HepG2 (cell line): ENCODE data around the gene GNB1. TPM values are rescaled to one million over a fixed set of nuclear protein-coding genes. Genes with fewer than 3 reads are reported as not detected.

Source experiments
- AFF4 ChIP-seq: sonication (generic); formaldehyde crosslinking; IDR thresholded peaks from 2 replicates; pipeline ENCODE4 v1.4.0; 2020; ENCODE audit warnings: missing genetic modification reagents
- ATF2 ChIP-seq: sonication (generic); formaldehyde crosslinking; IDR thresholded peaks from 2 replicates; pipeline ENCODE4 v1.4.0; 2020; ENCODE audit warnings: missing genetic modification reagents
- CBX1 ChIP-seq: IDR thresholded peaks from one replicate; pipeline ENCODE4 v1.6.1; 2016; ENCODE audit warnings: antibody characterized with exemption, low read depth
- CERS6 ChIP-seq: sonication (generic); formaldehyde crosslinking; IDR thresholded peaks from 2 replicates; pipeline ENCODE4 v1.5.0; 2020; ENCODE audit warnings: missing genetic modification reagents
- EP300 ChIP-seq, 3 experiments: sonication (generic) in 1 of 3; formaldehyde crosslinking in 1 of 3; IDR thresholded peaks; 2 replicates each; pipeline versions ENCODE4 v1.5.1 to v1.6.1; 2011 to 2020; ENCODE audit warnings: low read depth in 2 of 3, low read length in 2 of 3, borderline replicate concordance in 1 of 3, improper control_type of control experiment in 1 of 3, mild to moderate bottlenecking in 1 of 3, missing genetic modification reagents in 1 of 3, moderate library complexity in 1 of 3
- HCFC1 ChIP-seq: fragments of 150-350 bp; IDR thresholded peaks from 2 replicates; pipeline ENCODE4 v1.6.1; 2014; ENCODE audit warnings: low read depth, low read length
- HNF4G ChIP-seq, 2 experiments: sonication (generic) in 1 of 2; formaldehyde crosslinking in 1 of 2; IDR thresholded peaks; 2 replicates each; pipeline versions ENCODE4 v1.4.0 to v1.6.1; 2011 to 2020; ENCODE audit warnings: borderline replicate concordance in 2 of 2, low read depth in 2 of 2, mild to moderate bottlenecking in 2 of 2, low read length in 1 of 2, missing genetic modification reagents in 1 of 2, moderate library complexity in 1 of 2
- HOXA3 ChIP-seq: sonication (generic); formaldehyde crosslinking; IDR thresholded peaks from 2 replicates; pipeline ENCODE4 v1.5.0; 2020; ENCODE audit warnings: missing genetic modification reagents
- IKZF1 ChIP-seq: fragments of 450-650 bp; IDR thresholded peaks from 2 replicates; pipeline ENCODE4 v1.7.1; 2016
- IRF2 ChIP-seq: IDR thresholded peaks from 2 replicates; pipeline ENCODE4 v1.6.1; 2018; ENCODE audit warnings: missing genetic modification reagents, missing compliant biosample characterization
- LRRFIP1 ChIP-seq: sonication (generic); formaldehyde crosslinking; conservative IDR thresholded peaks from 2 replicates; pipeline ENCODE4 v1.4.0; 2020; ENCODE audit warnings: missing genetic modification reagents
- MXI1 ChIP-seq: IDR thresholded peaks from 3 replicates; pipeline ENCODE4 v1.6.1; 2012; ENCODE audit warnings: low read depth, low read length, inconsistent platforms, borderline replicate concordance
- REL ChIP-seq: sonication (generic); formaldehyde crosslinking; conservative IDR thresholded peaks from 2 replicates; pipeline ENCODE4 v1.8.0; 2022; ENCODE audit warnings: mild to moderate bottlenecking, missing genetic modification reagents, moderate library complexity
- TSC22D2 ChIP-seq: sonication (generic); formaldehyde crosslinking; IDR thresholded peaks from 2 replicates; pipeline ENCODE4 v1.5.1; 2020; ENCODE audit warnings: missing genetic modification reagents, mild to moderate bottlenecking, borderline replicate concordance
- ZNF234 ChIP-seq: sonication (generic); formaldehyde crosslinking; conservative IDR thresholded peaks from 2 replicates; pipeline ENCODE4 v1.5.1; 2020; ENCODE audit warnings: mild to moderate bottlenecking, missing genetic modification reagents
- ZNF292 ChIP-seq: sonication (generic); formaldehyde crosslinking; IDR thresholded peaks from 2 replicates; pipeline ENCODE4 v1.8.1; 2022; ENCODE audit warnings: mild to moderate bottlenecking, low read depth, missing genetic modification reagents, borderline replicate concordance
- ZNF431 ChIP-seq: sonication (generic); formaldehyde crosslinking; IDR thresholded peaks from 2 replicates; pipeline ENCODE4 v1.9.0; 2022; ENCODE audit warnings: missing genetic modification reagents, low read depth, mild to moderate bottlenecking, borderline replicate concordance
- ZNF564 ChIP-seq: sonication (generic); formaldehyde crosslinking; IDR thresholded peaks from 2 replicates; pipeline ENCODE4 v1.8.1; 2023; ENCODE audit warnings: mild to moderate bottlenecking, missing genetic modification reagents
- ZNF597 ChIP-seq: sonication (generic); formaldehyde crosslinking; IDR thresholded peaks from 2 replicates; pipeline ENCODE4 v1.5.0; 2020; ENCODE audit warnings: missing genetic modification reagents
- polyA plus RNA-seq, 8 experiments: library from polyadenylated mRNA; depleted of rRNA in 3 of 8; stranded (reverse) in 7 of 8; unstranded in 1 of 8; fragments of >200 nt; fragmentation: Illumina TruSeq in 4 of 8; extraction: Trizol in 4 of 8; gene quantifications; 2 replicates each; pipeline versions ENCODE4 v1.2.1 to v1.2.3, GENCODE V29; 2011 to 2016; ENCODE audit warnings: low read depth in 4 of 8, missing spikeins in 1 of 8, mixed read lengths in 1 of 8; ENCODE audit not compliant: insufficient read depth in 1 of 8
- total RNA-seq, 5 experiments: library from RNA; depleted of rRNA; stranded (reverse); fragments of >200 nt; fragmentation: Illumina TruSeq; extraction: Trizol; gene quantifications; 2 replicates each; pipeline ENCODE4 v1.2.3, GENCODE V29; 2016; ENCODE audit warnings: low read depth in 1 of 5

Gene GNB1
- total and polyA plus RNA-seq, 2 of the 13 experiments (the other 11 are each of a cell fraction or from before 2014, with no cell fraction given) = 66.2 to 327 TPM

GRCh38 chr1:1892079-1892762 lies 1.3 kb upstream of the GNB1 start (continued):
- TF ChIP-seq AFF4 = no peak
- TF ChIP-seq IKZF1 = no peak
- TF ChIP-seq HOXA3 (CRISPR knock-in tag) = no peak
- TF ChIP-seq ZNF597 (CRISPR knock-in tag) = no peak
- TF ChIP-seq ZNF564 (CRISPR knock-in tag) = no peak
- no peak for TF ChIP-seq MXI1
- TF ChIP-seq TSC22D2 (CRISPR knock-in tag) = no peak
- no peak for TF ChIP-seq CERS6 (CRISPR knock-in tag)
- TF ChIP-seq HCFC1 = no peak
- no peak for TF ChIP-seq ZNF431 (CRISPR knock-in tag)
- no peak for TF ChIP-seq CBX1
- TF ChIP-seq HNF4G (IDR thresholded peaks at IDR 0.05; ENCODE audit: borderline replicate concordance, low read depth, low read length) = no peak
- no peak for TF ChIP-seq HNF4G (CRISPR knock-in tag; IDR thresholded peaks at IDR 0.05; ENCODE audit: borderline replicate concordance, low read depth)
- TF ChIP-seq EP300 (IDR thresholded peaks at IDR 0.05; ENCODE audit: low read depth in 2 of 2, low read length in 2 of 2) = no peak
- TF ChIP-seq EP300 (CRISPR knock-in tag; IDR thresholded peaks at IDR 0.05; ENCODE audit: borderline replicate concordance) = 0 out of 2 replicates have a peak, but pooled peaks have one; percentile 10
- no peak for TF ChIP-seq IRF2 (CRISPR knock-in tag)
- no peak for TF ChIP-seq ZNF292 (CRISPR knock-in tag)
- TF ChIP-seq REL = 0 out of 2 replicates have a peak, but pooled peaks have one; percentile 65
- no peak for TF ChIP-seq ATF2 (CRISPR knock-in tag)
- TF ChIP-seq ZNF234 (CRISPR knock-in tag) = no peak
- no peak for TF ChIP-seq LRRFIP1 (CRISPR knock-in tag)
